Body of pancreas (tissue), 4 donors: ENCODE measurements around the gene PLEKHA7. TPM values are rescaled to one million over a fixed set of nuclear protein-coding genes. Genes with fewer than 3 reads are reported as not detected.
A peak's percentile ranks its signal among the peaks of the same experiment; 100 is the strongest.

Source experiments
- ATAC-seq: fragments of 150-250 bp; one replicate; pipeline ENCODE4 v1.9.1; 2016
- DNase-seq, 4 donors: peaks; one replicate each; pipeline ENCODE4 v3.0.0-alpha.2; 2019
- H3K27ac ChIP-seq, 4 donors: fragments of 200-600 bp; sonication (generic); 1 replicate in 3 of 4; 2 replicates in 1 of 4; pipeline versions ENCODE4 v1.5.1 to v1.6.1; 2016 to 2019; ENCODE audit warnings: mild to moderate bottlenecking in 1 of 4, mixed read lengths in 1 of 4, moderate library complexity in 1 of 4
- H3K27me3 ChIP-seq, 2 donors: fragments of 200-600 bp; sonication (generic); one replicate each; pipeline ENCODE4 v1.6.0; 2016; ENCODE audit warnings: mild to moderate bottlenecking in 1 of 2
- H3K36me3 ChIP-seq, 2 donors: fragments of 200-600 bp; sonication (generic); replicated peaks in 1 of 2; 2 replicates each; pipeline ENCODE4 v1.5.1; 2016; ENCODE audit warnings: low read depth in 2 of 2; ENCODE audit not compliant: insufficient read depth in 1 of 2
- H3K4me1 ChIP-seq: fragments of 200-600 bp; sonication (generic); one replicate; pipeline ENCODE4 v1.6.0; 2016
- H3K4me3 ChIP-seq, 2 donors: fragments of 200-600 bp; sonication (generic); 1 replicate in 1 of 2; 2 replicates in 1 of 2; pipeline ENCODE4 v1.5.1; 2016 to 2019
- H3K9me3 ChIP-seq, 3 donors: fragments of 200-600 bp; sonication (generic); 1 replicate in 2 of 3; 2 replicates in 1 of 3; pipeline ENCODE4 v1.5.1; 2016
- POLR2A ChIP-seq, 3 donors: fragments of 450-650 bp; IDR thresholded peaks; one replicate each; pipeline ENCODE4 v1.6.1; 2016; ENCODE audit warnings: antibody characterized with exemption in 3 of 3, mild to moderate bottlenecking in 2 of 3
- WGBS, 2 donors: methylation state at CpG; one replicate each; pipeline ENCODE4 v1.1.5; 2017; 5-methylcytosine and 5-hydroxymethylcytosine counted together
- intact Hi-C: fragments of 100-400 bp; cut with DNase I; formaldehyde crosslinking; loops from one replicate; pipeline ENCODE4 v1.15.1; 2023
- total RNA-seq, 2 donors: library from RNA; depleted of rRNA; stranded (reverse); fragments of >200 nt; gene quantifications; one replicate each; pipeline ENCODE4 v1.1.0, GENCODE V29; 2016
- TF ChIP-seq, protein P1 (sequence below), 7 experiments: fragments of 450-650 bp in 4 of 7; fragments of 200-600 bp in 3 of 7; sonication (generic) in 3 of 7; IDR thresholded peaks; one replicate each; pipeline ENCODE4 v1.5.1; 2016 to 2019; ENCODE audit warnings: antibody characterized with exemption in 7 of 7

The PLEKHA7 gene
- total RNA-seq, 2 donors from 2014 or later, result 30.4 to 34.6 TPM

- intact Hi-C loops, result no loop called here
- Histone ChIP-seq H3K9me3 (no peaks in the 10 kb centered on the region), H3K27me3 (no peaks in the 10 kb centered on the region), H3K4me3 (no peak overlapping the region), H3K4me1 (peaks cover 41% of the 10 kb centered on the region), H3K36me3 (no peaks in the 10 kb centered on the region), H3K27ac (peak overlapping the region in 2 of 4 donors; percentile 11 to 46)
- no peak for ATAC-seq
- WGBS, 2 donors, result 89 to 94% methylated on average over 2 of the region's 2 CpGs
- no peak for TF ChIP-seq POLR2A (IDR thresholded peaks at IDR 0.05)
- TF ChIP-seq, protein P1, sequence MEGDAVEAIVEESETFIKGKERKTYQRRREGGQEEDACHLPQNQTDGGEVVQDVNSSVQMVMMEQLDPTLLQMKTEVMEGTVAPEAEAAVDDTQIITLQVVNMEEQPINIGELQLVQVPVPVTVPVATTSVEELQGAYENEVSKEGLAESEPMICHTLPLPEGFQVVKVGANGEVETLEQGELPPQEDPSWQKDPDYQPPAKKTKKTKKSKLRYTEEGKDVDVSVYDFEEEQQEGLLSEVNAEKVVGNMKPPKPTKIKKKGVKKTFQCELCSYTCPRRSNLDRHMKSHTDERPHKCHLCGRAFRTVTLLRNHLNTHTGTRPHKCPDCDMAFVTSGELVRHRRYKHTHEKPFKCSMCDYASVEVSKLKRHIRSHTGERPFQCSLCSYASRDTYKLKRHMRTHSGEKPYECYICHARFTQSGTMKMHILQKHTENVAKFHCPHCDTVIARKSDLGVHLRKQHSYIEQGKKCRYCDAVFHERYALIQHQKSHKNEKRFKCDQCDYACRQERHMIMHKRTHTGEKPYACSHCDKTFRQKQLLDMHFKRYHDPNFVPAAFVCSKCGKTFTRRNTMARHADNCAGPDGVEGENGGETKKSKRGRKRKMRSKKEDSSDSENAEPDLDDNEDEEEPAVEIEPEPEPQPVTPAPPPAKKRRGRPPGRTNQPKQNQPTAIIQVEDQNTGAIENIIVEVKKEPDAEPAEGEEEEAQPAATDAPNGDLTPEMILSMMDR (IDR thresholded peaks at IDR 0.05), result no peak
- no peak for DNase-seq
These were observed 134.5 kb downstream of the PLEKHA7 start for GRCh38 chr11:16879690-16880089.

DNA sequence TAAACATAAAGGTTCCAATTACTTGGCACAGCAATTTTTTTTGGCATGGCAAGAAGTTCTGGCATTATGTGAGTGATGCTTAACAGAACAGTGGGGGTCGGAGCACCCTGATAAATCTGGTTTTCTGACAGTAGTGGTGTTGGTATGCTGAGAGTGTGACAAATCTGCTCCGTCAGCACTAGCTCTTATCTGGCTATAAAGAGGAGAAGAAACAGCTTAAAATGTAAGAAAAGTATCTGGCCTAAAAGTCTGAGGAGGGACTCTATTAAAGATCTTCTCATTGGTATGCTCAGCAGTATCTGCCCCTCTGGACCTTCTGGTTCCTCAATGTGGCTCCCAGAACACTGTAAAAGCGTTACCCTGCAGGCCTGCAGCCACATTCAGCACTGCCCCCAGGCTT, 137.4 kb downstream of the PLEKHA7 start:
- Histone ChIP-seq H3K36me3 (no peaks in the 10 kb centered on the region), H3K9me3 (no peaks in the 10 kb centered on the region), H3K4me1 (peaks cover 44% of the 10 kb centered on the region), H3K27ac (no peak overlapping the region), H3K4me3 (no peak overlapping the region), H3K27me3 (no peaks in the 10 kb centered on the region)
- no peak for TF ChIP-seq POLR2A (IDR thresholded peaks at IDR 0.05)
- TF ChIP-seq, protein P1 (IDR thresholded peaks at IDR 0.05), result no peak
- DNase-seq (no peak), ATAC-seq (no peak)
- intact Hi-C loops, result no loop called here
- 74 to 86% methylated on average over 3 of the region's 3 CpGs for WGBS, 2 donors

- Histone ChIP-seq H3K4me3 (no peak overlapping the region), H3K27ac (no peak overlapping the region), H3K4me1 (peaks cover 38% of the 10 kb centered on the region), H3K27me3 (no peaks in the 10 kb centered on the region), H3K9me3 (no peaks in the 10 kb centered on the region), H3K36me3 (no peaks in the 10 kb centered on the region)
- intact Hi-C loops, result no loop called here
- ATAC-seq (no peak), DNase-seq (no peak)
- no peak for TF ChIP-seq POLR2A (IDR thresholded peaks at IDR 0.05)
- TF ChIP-seq, protein P1 (IDR thresholded peaks at IDR 0.05), result no peak
- 88 to 92% methylated on average over 5 of the region's 5 CpGs for WGBS, 2 donors
These were observed 138.0 kb downstream of the PLEKHA7 start for GRCh38 chr11:16876053-16876752.

GRCh38 chr11:16874275-16874975, 139.8 kb downstream of the PLEKHA7 start:
- TF ChIP-seq, protein P1 (IDR thresholded peaks at IDR 0.05), result no peak
- no peak for TF ChIP-seq POLR2A (IDR thresholded peaks at IDR 0.05)
- Histone ChIP-seq H3K4me3 (no peak overlapping the region), H3K4me1 (peaks cover 20% of the 10 kb centered on the region), H3K27me3 (no peaks in the 10 kb centered on the region), H3K9me3 (no peaks in the 10 kb centered on the region), H3K27ac (no peak overlapping the region), H3K36me3 (no peaks in the 10 kb centered on the region)
- DNase-seq, result no peak
- WGBS, 2 donors, result 80 to 81% methylated on average over 4 of the region's 4 CpGs
- ATAC-seq, result no peak
- intact Hi-C loops, result no loop called here
